AG08395 (cell line): ENCODE results near the gene MIP.
A peak's percentile ranks its signal among the peaks of the same experiment; 100 is the strongest.
"Not testable (repeated sequence)": the region's sequence is repeated elsewhere in the genome, so short reads cannot be mapped to it uniquely, and the experiment has no call there.

ENCODE experiments used
- DNase-seq: peaks from one replicate; pipeline ENCODE4 v3.0.0; 2012; ENCODE audit warnings: mixed read lengths, low spot score

The MIP gene

DNA sequence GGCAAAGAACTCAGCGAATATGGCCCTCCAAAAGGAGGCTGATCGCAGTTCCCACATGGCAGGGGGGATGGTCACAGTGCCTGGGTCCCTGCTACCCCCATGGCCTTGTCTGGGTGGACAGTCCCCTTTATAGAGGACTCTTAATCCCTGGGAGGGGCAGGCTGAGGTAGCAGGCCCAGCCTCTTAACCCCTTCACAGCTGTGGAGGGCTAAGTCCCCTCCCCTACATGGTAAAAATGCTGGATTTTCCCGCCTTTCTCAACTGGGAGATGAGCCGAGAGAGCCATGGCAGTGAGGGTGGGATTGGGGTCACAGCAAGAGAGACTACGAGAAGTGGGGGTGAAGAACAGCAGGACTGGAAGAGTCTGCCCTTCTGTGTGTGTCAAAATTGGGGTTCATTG, at the start of gene MIP:
Gene MIP, minus strand, starts transcription at position 101 of the 400 bp plus-strand sequence. Its CDS starts 44 bp downstream, at position 57.
- no peak for DNase-seq

DNA sequence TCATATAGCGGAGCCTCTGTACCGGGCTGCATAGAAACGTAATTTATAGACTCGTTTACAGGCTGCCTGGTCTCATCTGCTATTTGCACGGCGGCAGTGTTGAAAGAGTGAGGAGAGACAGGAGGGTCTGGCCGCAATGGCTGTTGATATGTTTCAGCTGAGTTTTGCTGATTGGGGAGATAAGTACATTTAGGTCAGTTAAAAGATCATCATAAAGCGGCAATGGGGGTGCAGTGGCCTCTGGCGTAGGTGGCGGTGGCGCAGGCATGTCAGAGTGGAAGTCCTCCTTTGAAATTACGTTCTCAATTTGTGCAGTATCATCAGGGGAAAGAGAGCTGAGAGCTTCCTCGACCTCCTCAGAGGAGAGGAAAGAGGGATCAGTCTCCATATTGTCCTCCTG, 45.4 kb upstream of the MIP start:
- DNase-seq = not testable (repeated sequence)

DNA sequence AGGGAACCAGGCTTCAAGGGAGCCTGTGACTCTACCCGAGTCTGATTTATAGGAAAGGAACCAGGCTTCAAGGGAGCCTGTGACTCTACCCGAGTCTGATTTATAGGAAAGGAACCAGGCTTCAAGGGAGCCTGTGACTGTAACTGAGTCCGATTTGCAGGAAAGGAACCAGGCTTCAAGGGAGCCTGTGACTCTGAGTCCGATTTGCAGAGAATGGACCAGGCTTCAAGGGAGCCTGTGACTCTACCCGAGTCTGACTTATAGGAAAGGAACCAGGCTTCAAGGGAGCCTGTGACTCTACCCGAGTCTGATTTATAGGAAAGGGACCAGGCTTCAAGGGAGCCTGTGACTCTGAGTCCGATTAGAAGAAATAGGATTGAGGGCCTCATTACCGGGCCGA, 45.0 kb upstream of the MIP start:
- DNase-seq = not testable (repeated sequence)

DNA sequence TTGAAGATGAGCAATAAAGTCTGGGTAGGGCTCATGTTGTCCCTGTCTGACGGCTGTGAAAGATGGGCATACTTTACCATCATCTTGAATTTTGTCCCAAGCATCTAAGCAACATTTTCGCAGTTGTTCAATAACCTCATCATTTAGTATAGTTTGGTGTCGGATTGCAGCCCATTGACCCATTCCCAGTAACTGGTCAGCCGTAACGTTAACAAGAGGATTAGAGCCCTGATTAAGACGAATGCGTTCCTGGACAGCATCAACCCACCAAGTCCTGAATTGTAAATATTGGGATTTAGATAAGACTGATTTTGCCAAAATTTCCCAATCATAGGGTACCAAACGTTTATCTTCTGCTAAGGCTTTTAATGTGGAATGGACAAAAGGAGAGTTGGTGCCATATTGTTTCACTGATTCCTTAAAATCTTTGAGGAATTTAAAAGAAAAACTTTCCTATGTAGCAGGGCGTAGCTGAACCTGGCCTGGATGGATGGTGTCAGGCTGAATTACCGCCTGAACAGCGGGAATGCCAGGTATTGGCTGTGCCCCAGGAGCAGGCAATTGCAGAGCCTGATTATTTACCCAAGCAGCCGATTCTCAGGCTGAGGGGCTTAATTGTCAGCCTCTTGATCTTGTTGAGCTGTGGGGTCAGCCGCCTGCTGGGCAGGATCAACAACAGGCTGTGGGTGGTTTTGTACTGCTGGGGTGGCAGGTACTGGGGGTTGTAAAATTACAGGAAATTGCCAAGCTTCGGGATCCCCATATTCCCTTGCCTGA, 43.9 kb upstream of the MIP start:
- not testable (repeated sequence) for DNase-seq

DNA sequence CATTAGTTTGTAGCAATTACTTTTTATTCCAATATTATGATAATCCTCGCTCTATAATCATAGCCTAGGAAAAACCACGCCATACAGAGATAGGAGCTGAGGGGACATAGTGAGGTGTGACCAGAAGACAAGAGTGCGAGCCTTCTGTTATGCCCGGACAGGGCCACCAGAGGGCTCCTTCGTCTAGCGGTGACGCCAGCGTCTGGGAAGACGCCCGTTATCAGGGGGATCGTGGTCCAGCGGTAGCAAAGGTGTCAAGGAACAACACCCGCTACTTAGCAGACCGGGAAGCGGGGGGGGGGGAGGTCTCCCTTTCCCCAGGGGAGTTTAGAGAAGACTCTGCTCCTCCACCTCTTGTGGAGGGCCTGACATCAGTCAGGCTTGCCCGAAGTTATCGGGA, 42.2 kb upstream of the MIP start:
- not testable (repeated sequence) for DNase-seq

DNA sequence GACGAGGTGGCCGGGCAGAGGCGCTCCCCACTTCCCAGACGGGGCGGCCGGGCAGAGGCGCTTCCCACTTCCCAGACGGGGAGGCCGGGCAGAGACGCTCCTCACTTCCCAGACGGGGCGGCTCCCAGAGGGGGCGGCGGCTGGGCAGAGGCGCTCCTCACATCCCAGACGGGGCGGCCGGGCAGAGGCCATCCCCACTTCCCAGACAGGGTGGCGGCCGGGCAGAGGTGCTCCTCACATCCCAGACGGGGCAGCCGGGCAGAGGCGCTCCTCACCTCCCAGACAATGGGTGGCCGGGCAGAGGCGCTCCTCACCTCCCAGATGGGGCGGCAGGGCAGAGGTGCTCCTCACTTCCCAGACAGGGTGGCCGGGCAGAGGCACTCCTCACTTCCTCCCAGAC, 40.0 kb upstream of the MIP start:
- DNase-seq = not testable (repeated sequence)

DNA sequence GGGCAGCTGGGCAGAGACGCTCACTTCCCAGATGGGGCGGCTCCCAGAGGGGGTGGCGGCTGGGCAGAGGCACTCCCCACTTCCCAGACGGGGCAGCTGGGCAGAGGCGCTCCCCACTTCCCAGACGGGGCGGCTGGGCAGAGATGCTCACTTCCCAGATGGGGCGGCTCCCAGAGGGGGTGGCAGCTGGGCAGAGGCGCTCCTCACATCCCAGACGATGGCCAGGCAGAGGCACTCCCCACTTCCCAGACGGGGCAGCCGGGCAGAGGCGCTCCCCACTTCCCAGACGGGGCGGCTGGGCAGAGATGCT, 39.6 kb upstream of the MIP start:
- not testable (repeated sequence) for DNase-seq

DNA sequence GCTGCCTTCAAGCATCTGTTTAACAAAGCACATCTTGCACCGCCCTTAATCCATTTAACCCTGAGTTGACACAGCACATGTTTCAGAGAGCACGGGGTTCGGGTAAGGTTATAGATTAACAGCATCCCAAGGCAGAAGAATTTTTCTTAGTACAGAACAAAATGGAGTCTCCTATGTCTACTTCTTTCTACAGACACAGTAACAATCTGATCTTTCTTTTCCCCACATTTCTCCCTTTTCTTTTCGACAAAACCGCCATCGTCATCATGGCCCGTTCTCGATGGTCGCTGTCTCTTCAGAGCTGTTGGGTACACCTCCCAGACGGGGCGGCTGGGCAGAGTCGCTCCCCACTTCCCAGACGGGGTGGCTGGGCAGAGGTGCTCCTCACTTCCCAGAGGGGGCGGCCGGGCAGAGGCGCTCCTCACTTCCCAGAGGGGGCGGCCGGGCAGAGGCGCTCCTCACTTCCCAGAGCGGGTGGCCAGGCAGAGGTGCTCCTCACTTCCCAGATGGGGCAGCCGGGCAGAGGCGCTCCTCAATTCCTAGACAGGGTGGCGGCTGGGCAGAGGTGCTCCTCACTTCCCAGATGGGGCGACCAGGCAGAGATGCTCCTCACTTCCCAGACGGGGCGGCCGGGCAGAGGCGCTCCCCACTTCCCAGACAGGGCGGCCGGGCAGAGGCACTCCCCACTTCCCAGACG, 39.1 kb upstream of the MIP start:
- DNase-seq = not testable (repeated sequence)

DNA sequence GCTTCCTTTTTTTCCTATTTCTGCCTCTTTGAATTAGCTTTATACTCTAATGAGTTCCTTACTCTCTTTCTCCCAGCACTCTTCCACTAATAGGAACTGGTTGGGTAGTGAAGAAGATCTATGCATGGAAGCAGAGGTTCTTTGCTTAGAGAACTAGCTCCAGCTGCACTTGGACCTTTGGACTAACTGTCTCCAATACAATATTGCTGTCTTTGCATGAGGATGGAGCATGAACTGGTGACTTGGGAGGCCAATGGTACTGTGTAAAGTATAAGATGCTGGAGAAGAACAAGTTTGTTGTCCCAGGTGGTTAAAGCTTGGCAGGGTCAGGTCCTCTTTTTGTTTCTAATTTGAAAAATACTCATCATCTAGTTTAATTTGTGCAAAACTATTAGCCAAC, 35.9 kb upstream of the MIP start:
- no peak for DNase-seq

DNA sequence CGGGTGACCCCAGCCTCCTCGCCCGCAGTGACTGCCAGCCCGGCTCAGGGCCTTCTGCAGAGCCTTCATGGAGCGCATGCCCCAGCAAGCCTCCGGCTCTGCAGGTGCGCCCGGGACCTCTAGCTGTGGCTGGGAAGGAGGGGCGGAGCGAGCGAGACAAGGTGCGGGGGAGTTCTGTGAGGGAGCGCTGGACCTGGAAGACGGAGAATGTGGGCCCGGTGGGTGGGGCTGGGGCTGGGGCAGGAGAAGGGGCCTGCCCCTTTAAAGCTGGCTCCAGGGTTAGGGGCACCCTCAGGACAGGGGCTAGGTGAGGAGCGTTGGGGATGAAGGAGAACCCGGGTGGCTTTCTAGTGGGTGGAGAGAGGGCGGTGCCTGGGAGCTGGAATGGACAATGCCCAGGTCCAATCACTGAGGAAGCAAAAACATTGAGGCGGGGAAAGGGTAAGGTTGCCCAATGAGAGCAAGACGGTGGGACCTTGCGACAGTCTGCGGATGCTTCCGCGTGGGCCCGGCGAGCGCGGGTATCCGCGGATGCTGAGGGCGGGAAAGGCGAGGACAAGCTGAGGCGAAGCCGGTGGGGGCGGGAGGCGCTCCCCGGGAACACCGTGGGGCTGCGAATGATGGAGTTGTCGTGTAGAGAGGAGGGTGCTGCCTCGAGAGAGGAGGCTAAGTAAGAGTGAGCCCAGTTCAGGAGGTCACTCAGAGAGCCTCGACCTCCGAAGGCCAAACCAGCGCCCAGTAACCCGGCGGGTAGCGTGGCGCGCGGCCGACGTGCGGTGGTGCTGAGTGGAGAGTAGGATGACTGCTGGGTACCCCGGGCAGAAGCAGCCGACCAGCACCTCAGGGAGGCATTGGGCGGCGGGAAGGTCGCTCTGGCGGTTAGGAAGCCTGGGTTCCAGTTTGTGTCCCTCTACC, 33.8 kb upstream of the MIP start, which contains the start of gene GLS2:
Gene GLS2, minus strand, starts transcription at position 121 of the 915 bp plus-strand sequence. Its CDS starts 43 bp downstream, at position 78.
- peak; percentile 95 for DNase-seq

DNA sequence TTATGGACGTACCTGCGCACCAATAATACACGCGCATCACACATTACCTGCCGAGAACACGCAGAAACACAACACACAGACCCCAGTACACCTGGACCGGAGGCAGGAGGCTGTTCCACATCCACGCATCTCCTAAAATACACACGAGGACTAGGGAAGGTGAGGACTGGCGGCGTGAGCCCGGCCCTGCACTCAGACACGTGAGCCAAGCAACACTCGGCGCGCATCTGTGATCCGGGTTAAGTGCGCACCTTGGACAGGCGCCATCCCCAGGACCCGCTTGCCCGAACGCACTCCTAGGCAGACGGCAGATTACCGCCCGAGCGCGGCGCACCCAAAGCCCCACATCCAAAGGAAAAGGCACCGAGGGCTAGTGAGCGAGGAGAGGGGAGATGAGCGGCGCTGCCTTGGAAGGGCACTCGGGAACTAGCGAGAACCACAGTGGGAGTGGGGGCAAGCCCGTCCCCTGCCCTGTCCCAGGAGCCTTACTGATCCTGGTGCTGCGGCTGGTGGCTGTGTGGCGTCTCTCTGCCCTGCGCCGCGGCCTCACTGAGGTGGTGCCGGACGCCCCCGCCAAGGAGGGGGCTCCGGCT, 33.1 kb upstream of the MIP start:
- no peak for DNase-seq

DNA sequence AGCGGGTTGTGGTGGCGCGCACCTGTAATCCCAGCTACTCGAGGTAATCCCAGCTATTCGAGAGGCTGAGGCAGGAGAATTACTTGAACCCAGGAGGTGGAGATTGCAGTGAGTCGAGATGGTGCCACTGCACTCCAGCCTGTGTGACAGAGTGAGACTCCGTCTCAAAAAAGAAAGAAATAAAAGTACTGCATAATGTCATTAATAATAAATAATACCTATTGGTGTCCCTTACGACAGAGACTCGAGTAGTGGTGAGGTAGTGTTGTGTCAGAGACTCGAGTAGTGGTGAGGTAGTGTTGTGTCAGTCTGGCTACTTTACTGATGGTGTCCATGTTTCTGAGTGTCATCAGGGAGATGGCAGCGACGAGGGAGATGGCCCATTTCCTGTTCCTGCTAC, 32.2 kb upstream of the MIP start:
- DNase-seq = no peak

DNA sequence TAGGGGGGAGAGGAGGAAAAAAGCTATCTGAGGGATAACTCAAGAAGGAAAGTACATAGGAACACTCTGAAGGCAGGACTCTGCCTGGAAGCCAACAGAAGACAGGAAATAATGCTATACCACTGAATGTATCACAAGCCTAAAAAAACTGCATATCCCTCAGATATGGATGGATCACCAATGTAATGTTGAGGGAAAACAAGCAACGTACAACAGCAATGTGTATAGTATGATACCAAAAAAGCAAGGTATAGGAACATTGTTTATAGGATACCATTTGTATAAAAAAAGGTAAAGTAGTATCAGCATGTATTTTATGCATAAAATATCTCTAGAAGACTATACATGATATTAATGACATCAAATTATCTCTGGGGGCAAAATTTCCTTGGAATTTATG, 30.1 kb upstream of the MIP start:
- DNase-seq = no peak

DNA sequence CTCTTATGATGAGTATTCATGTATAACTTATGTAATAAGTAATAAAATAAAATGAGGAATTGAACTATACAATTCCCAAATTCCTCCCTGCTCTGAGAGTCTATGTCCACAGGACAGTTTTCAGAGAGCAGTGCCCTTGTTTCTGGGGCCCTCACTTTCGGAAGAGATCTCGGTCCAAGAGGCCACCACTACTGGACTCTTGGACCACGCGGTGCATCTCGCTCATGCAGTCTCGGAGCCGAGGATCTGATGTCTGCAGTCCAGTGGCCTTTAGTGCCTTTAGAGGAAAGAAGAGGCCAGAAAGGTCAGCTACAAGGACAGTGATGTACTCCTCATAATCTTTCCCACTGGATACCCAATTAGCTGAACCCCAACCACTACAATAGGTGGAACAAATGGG, 25.2 kb upstream of the MIP start:
- DNase-seq = no peak

DNA sequence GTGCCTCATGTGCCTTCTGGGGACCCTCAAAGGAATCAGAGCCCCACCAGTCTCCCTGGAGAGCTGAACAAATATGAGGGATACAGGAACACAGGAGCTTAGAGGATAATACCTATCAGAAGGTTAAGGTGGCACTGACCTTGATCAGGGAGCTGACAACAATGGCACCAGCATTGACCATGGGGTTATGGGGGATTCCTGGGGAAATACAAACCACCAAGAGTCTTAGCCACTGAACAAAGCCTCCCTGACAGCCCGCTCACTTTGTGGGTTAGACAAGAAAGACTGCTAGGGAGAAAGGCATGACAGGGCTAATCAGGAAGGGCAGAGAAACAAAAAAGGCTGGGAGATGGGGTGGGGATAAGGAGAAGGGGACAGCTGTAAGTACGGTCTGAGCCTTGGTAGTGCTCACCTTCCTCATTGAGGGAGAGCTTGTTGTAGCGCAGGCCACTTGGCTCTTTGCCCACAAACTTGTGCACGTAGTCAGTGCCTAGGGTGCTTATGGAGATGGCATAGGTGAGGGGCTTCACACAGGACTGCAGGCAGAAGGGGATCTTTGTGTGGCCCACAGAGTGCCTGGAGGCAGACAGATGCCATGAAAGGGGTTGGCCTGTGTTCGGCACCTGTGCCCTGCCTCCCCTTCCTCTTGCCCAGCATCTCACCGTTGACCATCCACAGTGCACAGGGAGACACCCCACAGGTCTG, 23.2 kb upstream of the MIP start:
- DNase-seq = no peak

DNA sequence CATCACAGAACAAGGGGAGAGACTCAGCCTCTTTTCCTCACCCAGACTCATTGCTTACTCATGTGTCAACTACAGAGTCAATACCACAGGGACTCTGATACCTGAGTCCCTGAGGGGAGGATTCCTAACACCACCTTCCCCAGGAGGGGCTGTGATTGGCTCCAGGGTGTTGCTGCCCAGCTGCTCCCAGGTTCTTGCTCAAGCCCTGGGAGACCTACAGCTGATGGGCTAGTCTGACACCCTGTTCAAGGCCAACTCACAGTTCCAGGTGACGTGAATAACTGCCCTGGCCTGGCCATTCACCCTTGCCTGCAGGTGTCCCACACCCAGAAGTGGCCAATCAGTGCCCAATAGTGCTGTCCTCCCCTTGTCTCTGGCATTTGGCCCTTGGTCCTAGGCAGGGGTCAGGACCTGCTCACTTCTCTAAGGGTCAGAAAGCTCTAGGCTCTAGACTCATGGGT, 22.5 kb upstream of the MIP start:
- no peak for DNase-seq

DNA sequence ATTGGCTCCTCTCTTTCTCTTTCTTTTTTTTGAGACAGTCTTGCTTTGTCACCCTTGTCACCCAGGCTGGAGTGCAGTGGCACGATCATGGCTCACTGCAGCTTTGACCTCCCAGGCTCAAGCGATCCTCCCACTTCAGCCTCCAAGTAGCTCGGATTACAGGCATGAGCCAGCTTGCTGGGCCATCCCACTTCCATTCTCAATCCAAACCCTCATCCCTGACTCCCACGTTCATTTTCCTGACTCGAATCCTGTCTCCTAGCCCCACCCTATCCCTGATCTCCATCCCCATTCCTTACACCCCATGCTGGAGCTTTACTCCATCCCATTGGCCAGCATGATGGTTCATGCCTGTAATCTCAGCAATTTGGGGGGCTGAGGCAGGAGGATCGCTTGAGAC, 21.7 kb upstream of the MIP start:
- no peak for DNase-seq

DNA sequence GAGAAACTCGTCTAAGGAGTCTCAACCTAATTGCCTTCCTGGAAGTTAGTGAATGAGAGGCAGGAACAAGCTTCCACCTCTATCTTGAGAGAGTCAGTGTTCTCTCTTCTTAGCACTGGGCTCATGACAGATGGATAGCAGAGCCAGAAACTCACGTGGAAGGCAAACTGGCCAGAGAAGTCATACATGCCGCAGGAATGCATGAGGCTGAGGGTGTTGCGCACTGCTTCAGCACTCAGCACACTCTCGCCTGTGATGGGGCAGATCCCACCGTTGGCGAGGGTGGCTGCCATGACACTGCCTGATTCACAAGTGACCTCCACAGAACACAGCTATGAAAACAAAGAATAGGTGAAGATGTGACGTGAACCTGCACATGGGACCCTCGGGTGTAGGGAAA, 19.9 kb upstream of the MIP start:
- DNase-seq = no peak

DNA sequence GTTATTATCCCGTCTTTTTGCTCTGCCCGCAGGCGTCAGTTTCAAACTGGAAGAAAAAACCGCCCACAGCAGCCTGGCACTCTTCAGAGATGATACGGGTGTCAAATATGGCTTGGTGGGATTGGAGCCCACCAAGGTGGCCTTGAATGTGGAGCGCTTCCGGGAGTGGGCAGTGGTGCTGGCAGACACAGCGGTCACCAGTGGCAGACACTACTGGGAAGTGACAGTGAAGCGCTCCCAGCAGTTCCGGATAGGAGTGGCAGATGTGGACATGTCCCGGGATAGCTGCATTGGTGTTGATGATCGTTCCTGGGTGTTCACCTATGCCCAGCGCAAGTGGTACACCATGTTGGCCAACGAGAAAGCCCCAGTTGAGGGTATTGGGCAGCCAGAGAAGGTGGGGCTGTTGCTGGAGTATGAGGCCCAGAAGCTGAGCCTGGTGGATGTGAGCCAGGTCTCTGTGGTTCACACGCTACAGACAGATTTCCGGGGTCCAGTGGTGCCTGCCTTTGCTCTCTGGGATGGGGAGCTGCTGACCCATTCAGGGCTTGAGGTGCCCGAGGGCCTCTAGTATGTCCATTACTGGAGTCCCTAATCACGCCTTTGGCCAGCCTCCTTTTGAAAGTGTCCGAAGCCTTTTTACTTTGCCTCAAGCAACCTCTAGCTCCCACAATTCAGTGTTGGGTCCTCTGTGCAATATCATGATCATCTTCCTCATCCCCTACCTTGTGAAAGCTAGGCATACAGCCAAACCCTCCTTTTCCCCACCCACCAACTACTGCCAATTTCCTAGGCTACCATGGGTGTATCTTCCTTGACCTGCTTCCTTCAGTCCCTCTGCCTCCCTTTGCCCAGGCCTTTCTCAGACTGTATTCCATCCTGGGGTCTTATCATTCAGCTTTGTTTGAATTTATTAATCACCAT, 14.8 kb upstream of the MIP start:
- DNase-seq = no peak
